Ishikawa (cell line): ENCODE data around the gene DKC1.

Experiments
- CEBPB ChIP-seq: IDR thresholded peaks from 2 replicates; pipeline ENCODE4 v1.6.1; 2012
- CREB1 ChIP-seq: IDR thresholded peaks from 2 replicates; pipeline ENCODE4 v1.6.1; 2012; ENCODE audit warnings: low read depth
- EGR1 ChIP-seq: IDR thresholded peaks from 2 replicates; pipeline ENCODE4 v1.6.1; 2012
- EP300 ChIP-seq: IDR thresholded peaks from 2 replicates; pipeline ENCODE4 v1.6.1; 2012; ENCODE audit warnings: borderline replicate concordance
- FOXM1 ChIP-seq: IDR thresholded peaks from 2 replicates; pipeline ENCODE4 v1.6.1; 2012; ENCODE audit warnings: low read depth, borderline replicate concordance
- NFIC ChIP-seq: IDR thresholded peaks from 2 replicates; pipeline ENCODE4 v1.6.1; 2012
- RAD21 ChIP-seq: IDR thresholded peaks from 2 replicates; pipeline ENCODE4 v1.6.1; 2012; ENCODE audit warnings: low read depth
- TAF1 ChIP-seq: IDR thresholded peaks from 2 replicates; pipeline ENCODE4 v1.6.1; 2012; ENCODE audit warnings: low read depth, mild to moderate bottlenecking
- TCF12 ChIP-seq: IDR thresholded peaks from 2 replicates; pipeline ENCODE4 v1.6.1; 2012; ENCODE audit warnings: low read depth
- TEAD4 ChIP-seq: IDR thresholded peaks from 2 replicates; pipeline ENCODE4 v1.6.1; 2012
- YY1 ChIP-seq: IDR thresholded peaks from 2 replicates; pipeline ENCODE4 v1.6.1; 2012; ENCODE audit warnings: low read depth
- ZBTB7A ChIP-seq: IDR thresholded peaks from 2 replicates; pipeline ENCODE4 v1.6.1; 2012; ENCODE audit warnings: low read depth
- TF ChIP-seq, protein P1 (sequence below): IDR thresholded peaks from 2 replicates; pipeline ENCODE4 v1.6.1; 2012
- TF ChIP-seq, protein P2 (sequence below): IDR thresholded peaks from 2 replicates; pipeline ENCODE4 v1.6.1; 2012
- TF ChIP-seq, protein P3 (sequence below): IDR thresholded peaks from 2 replicates; pipeline ENCODE4 v1.6.1; 2012; ENCODE audit warnings: low read depth, mild to moderate bottlenecking

The DKC1 gene

DNA sequence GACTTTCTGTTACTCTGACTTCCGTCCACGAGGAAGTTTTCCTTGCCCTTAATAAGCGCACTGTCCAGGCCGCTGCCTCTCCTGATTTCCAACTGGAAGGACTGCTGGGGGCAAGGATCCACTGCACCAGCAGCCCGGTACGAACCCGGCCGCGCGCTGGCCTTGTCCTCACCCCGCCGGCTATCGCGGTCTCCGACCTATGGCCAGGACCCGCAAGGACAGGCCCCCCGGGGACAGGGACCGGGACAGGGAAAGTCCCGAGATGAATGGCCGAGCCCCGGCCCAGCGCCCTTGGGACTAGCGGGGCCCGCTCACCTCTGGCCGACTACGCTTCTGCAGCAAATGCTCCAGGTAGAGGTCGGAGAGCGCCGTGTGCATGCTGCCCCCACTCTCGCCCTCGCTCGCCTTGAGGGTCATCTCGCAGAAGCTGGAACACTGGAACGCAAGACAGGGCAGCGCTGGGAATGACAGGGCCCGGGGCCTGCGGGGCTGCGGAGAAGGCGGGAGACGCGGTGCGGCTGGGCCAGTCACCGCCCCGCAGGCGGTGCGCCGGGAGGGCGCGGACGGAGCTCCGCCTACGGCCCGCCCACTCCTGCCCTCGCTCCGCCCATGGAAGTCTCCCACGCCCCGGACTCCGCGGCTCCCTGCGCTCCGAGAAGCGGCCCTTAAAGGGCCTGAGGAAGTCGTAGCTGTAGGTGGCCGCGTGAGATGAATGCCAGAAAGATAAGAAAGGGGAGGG lies 42.5 kb downstream of the DKC1 start, which contains the start of gene MPP1:
TSS of gene MPP1 (minus strand) at position 529 of the 739 bp plus-strand sequence. CDS start at position 417, 112 bp downstream.
- TF ChIP-seq, protein P1, sequence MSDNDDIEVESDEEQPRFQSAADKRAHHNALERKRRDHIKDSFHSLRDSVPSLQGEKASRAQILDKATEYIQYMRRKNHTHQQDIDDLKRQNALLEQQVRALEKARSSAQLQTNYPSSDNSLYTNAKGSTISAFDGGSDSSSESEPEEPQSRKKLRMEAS, result 0 out of 2 replicates have a peak, but pooled peaks have one; percentile 32
- no peak for TF ChIP-seq TAF1

DNA sequence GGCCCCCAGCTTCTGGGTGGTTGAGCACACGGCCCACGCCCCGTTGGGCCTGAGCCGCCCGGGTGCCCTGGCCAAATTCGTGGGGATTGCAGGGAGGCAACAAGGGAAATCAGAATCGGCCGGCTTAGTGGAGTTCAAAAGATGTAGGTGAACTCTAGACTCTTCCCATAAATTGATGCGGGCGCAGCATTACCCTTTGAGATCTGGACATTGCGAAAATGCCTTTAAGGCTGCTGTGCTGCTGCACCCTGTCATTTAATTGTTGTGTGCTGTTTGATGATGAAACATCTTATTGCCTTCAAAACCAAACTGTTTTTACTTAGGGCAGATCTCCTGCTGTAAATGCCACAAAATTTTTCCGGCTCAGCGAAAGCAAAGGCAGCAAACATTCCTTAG lies 43.0 kb downstream of the DKC1 start:
- no peak for TF ChIP-seq EGR1
- TF ChIP-seq, protein P2, sequence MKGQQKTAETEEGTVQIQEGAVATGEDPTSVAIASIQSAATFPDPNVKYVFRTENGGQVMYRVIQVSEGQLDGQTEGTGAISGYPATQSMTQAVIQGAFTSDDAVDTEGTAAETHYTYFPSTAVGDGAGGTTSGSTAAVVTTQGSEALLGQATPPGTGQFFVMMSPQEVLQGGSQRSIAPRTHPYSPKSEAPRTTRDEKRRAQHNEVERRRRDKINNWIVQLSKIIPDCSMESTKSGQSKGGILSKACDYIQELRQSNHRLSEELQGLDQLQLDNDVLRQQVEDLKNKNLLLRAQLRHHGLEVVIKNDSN, result no peak
- no peak for TF ChIP-seq CREB1
- TF ChIP-seq, protein P3, sequence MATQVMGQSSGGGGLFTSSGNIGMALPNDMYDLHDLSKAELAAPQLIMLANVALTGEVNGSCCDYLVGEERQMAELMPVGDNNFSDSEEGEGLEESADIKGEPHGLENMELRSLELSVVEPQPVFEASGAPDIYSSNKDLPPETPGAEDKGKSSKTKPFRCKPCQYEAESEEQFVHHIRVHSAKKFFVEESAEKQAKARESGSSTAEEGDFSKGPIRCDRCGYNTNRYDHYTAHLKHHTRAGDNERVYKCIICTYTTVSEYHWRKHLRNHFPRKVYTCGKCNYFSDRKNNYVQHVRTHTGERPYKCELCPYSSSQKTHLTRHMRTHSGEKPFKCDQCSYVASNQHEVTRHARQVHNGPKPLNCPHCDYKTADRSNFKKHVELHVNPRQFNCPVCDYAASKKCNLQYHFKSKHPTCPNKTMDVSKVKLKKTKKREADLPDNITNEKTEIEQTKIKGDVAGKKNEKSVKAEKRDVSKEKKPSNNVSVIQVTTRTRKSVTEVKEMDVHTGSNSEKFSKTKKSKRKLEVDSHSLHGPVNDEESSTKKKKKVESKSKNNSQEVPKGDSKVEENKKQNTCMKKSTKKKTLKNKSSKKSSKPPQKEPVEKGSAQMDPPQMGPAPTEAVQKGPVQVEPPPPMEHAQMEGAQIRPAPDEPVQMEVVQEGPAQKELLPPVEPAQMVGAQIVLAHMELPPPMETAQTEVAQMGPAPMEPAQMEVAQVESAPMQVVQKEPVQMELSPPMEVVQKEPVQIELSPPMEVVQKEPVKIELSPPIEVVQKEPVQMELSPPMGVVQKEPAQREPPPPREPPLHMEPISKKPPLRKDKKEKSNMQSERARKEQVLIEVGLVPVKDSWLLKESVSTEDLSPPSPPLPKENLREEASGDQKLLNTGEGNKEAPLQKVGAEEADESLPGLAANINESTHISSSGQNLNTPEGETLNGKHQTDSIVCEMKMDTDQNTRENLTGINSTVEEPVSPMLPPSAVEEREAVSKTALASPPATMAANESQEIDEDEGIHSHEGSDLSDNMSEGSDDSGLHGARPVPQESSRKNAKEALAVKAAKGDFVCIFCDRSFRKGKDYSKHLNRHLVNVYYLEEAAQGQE, result no peak
- no peak for TF ChIP-seq TCF12
- no peak for TF ChIP-seq TEAD4
- no peak for TF ChIP-seq CEBPB
- TF ChIP-seq ZBTB7A, result no peak
- TF ChIP-seq YY1, result no peak
- no peak for TF ChIP-seq FOXM1
- no peak for TF ChIP-seq TAF1
- no peak for TF ChIP-seq NFIC
- TF ChIP-seq, protein P1, result no peak
- TF ChIP-seq RAD21, result no peak
- TF ChIP-seq EP300, result no peak

DNA sequence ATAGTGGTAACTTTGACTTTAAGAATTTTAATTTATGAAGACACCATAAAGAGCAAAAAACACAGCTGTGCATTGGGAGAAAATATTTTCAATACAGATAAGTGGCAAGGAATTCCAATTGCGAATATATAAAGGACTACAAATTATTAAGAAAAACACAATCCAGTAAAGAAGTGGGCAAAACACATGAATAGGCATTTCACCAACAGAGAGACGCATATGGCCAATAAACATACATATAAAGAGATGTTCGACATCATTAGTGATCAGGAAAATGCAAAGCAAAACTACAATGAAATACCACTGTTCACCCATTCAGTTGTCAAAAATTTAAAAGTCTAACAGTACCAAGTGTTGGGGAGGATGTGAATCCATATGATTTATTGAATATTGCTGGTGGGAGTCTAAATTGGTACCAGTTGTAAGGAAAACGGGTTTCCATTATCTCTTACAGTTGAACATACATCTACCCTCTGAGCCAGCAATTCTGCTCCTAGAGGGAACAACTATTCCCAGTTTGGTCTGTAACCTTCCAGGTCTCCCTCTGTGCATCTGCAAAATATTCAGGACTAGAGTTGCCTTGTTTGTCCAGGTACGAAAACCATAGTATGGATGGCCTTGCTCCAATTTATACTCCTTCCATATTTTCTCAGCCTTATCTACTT lies 44.3 kb downstream of the DKC1 start:
- no peak for TF ChIP-seq CEBPB
- no peak for TF ChIP-seq TCF12
- TF ChIP-seq EGR1, result no peak
- TF ChIP-seq YY1, result no peak
- no peak for TF ChIP-seq EP300
- TF ChIP-seq, protein P1, result no peak
- TF ChIP-seq, protein P3, result no peak
- no peak for TF ChIP-seq CREB1
- no peak for TF ChIP-seq FOXM1
- TF ChIP-seq, protein P2, result no peak
- TF ChIP-seq RAD21, result no peak
- no peak for TF ChIP-seq TAF1
- TF ChIP-seq ZBTB7A, result no peak
- TF ChIP-seq NFIC, result no peak
- TF ChIP-seq TEAD4, result no peak

DNA sequence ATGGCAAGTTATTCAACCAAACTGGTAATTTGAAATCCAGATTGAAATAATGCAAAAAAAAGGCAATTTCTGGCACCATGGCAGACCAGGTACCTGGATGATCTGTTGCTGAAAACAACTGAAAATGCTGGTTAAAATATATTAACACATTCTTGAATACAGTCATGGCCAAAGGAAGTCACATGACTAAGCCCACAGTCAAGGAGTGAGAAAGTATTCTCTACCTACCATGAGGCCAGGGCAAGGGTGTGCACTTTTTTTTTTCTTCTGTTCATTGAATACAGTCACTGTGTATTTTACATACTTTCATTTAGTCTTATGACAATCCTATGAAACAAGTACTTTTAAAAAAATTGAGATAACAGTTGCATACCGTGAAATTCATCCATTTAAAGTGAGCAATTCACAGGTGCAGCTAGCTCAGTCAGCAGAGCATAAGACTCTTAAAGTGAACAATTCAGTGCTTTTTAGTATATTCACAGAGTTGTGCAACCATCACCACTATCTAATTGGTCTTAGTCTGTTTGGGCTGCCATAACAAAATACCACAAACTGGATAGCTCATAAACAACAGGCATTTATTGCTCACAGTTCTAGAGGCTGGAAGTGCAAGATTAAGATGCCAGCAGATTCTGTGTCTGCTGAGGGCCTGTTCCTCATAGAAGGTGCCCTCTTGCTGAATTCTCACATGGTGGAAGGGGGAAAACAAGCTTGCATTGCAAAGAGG lies 47.4 kb downstream of the DKC1 start:
- TF ChIP-seq CREB1 (no peak), YY1 (no peak), TCF12 (no peak), ZBTB7A (no peak), EP300 (no peak)

DNA sequence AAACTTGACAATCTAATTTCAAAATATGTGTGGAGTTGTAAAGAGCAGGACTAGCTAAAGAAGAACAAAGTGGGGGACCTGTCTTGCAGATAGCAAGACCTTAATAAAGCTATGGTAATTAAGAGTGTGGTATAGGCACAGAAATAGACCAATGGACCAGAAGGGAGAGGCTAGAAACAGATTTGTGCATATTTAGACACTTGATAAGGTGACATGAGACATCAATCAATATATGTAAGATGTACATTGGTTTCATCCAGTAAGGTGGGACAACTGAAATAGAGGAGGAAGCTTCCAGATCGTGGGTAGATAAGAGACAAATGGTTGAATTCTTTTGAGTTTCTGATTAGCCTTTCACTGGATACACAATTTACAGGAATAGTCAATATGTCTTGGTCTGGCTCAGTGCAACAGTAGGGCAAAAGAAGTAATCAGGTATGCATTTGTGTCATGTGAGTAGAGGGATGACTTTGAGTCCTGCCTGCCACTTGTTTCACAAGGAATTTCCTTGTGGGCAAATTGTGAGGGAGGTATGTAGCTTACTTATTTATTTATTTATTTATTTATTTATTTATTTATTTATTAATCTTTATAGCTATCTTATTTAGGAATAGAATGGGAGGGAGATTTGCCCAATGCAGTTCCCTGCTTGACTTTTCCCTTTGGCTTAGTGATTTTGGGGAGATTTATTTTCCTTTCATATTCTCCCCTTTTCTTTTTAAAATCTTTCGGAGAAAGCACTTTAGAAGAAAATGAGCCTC lies 49.9 kb downstream of the DKC1 start:
- TF ChIP-seq YY1 (no peak), CEBPB (no peak), FOXM1 (no peak)
